ENCODE results near the gene DOCK11.

- no peak for TF ChIP-seq MYC (IDR thresholded peaks at IDR 0.05; ENCODE audit: low read depth, low read length)
- no peak for TF ChIP-seq CTCF (IDR thresholded peaks at IDR 0.05; ENCODE audit: extremely low read depth in 1 of 2, insufficient read depth in 1 of 2, low read depth in 1 of 2, low read length in 2 of 2)
These were observed 232.2 kb downstream of the DOCK11 start for GRCh38 chrX:118727686-118728339.
